ENCODE results near the gene HIGD1A. TPM values are rescaled to one million over a fixed set of nuclear protein-coding genes. Genes with fewer than 3 reads are reported as not detected.

The HIGD1A gene
- total RNA-seq, 1 experiment from 2014 or later: 80.7 TPM

- TF ChIP-seq AFF4 (CRISPR knock-in tag; IDR thresholded peaks at IDR 0.05; ENCODE audit: borderline replicate concordance): no peak
Observed at GRCh38 chr3:42780892-42781700, 23.2 kb downstream of the HIGD1A start (continued).

GRCh38 chr3:42780398-42780797 is 23.9 kb downstream of the HIGD1A start:
- ChIA-PET POLR2A (no interaction called here), CTCF (interaction anchor here (0.8 to 4.5 kb wide), 7 partner anchors 28 to 128 kb away, joined by 3 to 17 read pairs (median 3); no protein-coding TSS in a partner anchor)
- no peak for DNase-seq (ENCODE audit: low spot score)
- peaks cover 6% of the 10 kb centered on the region; the same call in 1 of the 2 replicates for H3K4me1 Mint-ChIP-seq
- TF ChIP-seq RELA (CRISPR knock-in tag; IDR thresholded peaks at IDR 0.05; ENCODE audit: borderline replicate concordance) (no peak), JAZF1 (CRISPR knock-in tag; IDR thresholded peaks at IDR 0.05) (no peak), FOXJ3 (CRISPR knock-in tag; IDR thresholded peaks at IDR 0.05; ENCODE audit: borderline replicate concordance) (no peak), USF1 (CRISPR knock-in tag; IDR thresholded peaks at IDR 0.05) (no peak), NR2C2 (CRISPR knock-in tag; IDR thresholded peaks at IDR 0.05) (no peak), CREB1 (CRISPR knock-in tag; IDR thresholded peaks at IDR 0.05) (no peak), ZNF317 (CRISPR knock-in tag; IDR thresholded peaks at IDR 0.05; ENCODE audit: borderline replicate concordance, low read depth) (no peak)
- H3K9me3 Mint-ChIP-seq: no peaks in the 10 kb centered on the region
- no peak overlapping the region for H3K4me3 Mint-ChIP-seq
- peaks cover 14% of the 10 kb centered on the region for H3K36me3 Mint-ChIP-seq
- no peaks in the 10 kb centered on the region for H3K27me3 Mint-ChIP-seq (ENCODE audit: low read depth)
- H3K27ac Mint-ChIP-seq: no peak overlapping the region
- ATAC-seq: no peak

GRCh38 chr3:42778644-42779043 is 25.6 kb downstream of the HIGD1A start:
- peaks cover 7% of the 10 kb centered on the region for H3K36me3 Mint-ChIP-seq
- ChIA-PET CTCF (interaction anchor here (0.6 to 4.5 kb wide), 6 partner anchors 15 to 414 kb away, joined by 3 to 17 read pairs (median 4); no protein-coding TSS in a partner anchor), POLR2A (interaction anchor here (0.6 kb wide), 1 partner anchor 34 kb away, joined by 8 read pairs; no protein-coding TSS in a partner anchor)
- no peaks in the 10 kb centered on the region for H3K27me3 Mint-ChIP-seq (ENCODE audit: low read depth)
- peaks cover 6% of the 10 kb centered on the region; the same call in 1 of the 2 replicates for H3K4me1 Mint-ChIP-seq
- DNase-seq (ENCODE audit: low spot score) (no peak), ATAC-seq (no peak)
- no peak overlapping the region for H3K4me3 Mint-ChIP-seq
- no peaks in the 10 kb centered on the region for H3K9me3 Mint-ChIP-seq
- 0 out of 2 replicates have a peak overlapping the region, but pooled peaks have one; percentile 13 for H3K27ac Mint-ChIP-seq
- TF ChIP-seq IRF2 (CRISPR knock-in tag; IDR thresholded peaks at IDR 0.05; ENCODE audit: borderline replicate concordance, low read depth) (no peak), USF1 (CRISPR knock-in tag; IDR thresholded peaks at IDR 0.05) (no peak), RELA (CRISPR knock-in tag; IDR thresholded peaks at IDR 0.05; ENCODE audit: borderline replicate concordance) (no peak), TCF7 (CRISPR knock-in tag; IDR thresholded peaks at IDR 0.05; ENCODE audit: low read depth) (no peak), ZNF532 (CRISPR knock-in tag; IDR thresholded peaks at IDR 0.05; ENCODE audit: borderline replicate concordance) (no peak), CDX4 (CRISPR knock-in tag; IDR thresholded peaks at IDR 0.05; ENCODE audit: borderline replicate concordance) (no peak), PRRX2 (CRISPR knock-in tag; IDR thresholded peaks at IDR 0.05) (no peak), HMGXB4 (CRISPR knock-in tag; IDR thresholded peaks at IDR 0.05) (no peak), SOX15 (CRISPR knock-in tag; IDR thresholded peaks at IDR 0.05) (no peak), ZSCAN18 (CRISPR knock-in tag; IDR thresholded peaks at IDR 0.05) (no peak), JUN (CRISPR knock-in tag; IDR thresholded peaks at IDR 0.05) (no peak)
